ENCODE measurements around the gene ZNF32. TPM values are rescaled to one million over a fixed set of nuclear protein-coding genes. Genes with fewer than 3 reads are reported as not detected.

Gene ZNF32
- total RNA-seq, 1 experiment from 2014 or later: 9.8 TPM

- H4K20me1 ChIP-seq (ENCODE audit: insufficient read depth): no peaks in the 10 kb centered on the region
- H3K36me3 ChIP-seq (ENCODE audit: low read depth): no peaks in the 10 kb centered on the region
- TF ChIP-seq EZH2 (IDR thresholded peaks at IDR 0.05; ENCODE audit: low read depth): no peak
- no peak for TF ChIP-seq CTCF (conservative IDR thresholded peaks at IDR 0.05)
- peaks cover 57% of the 10 kb centered on the region for H3K27me3 ChIP-seq (ENCODE audit: insufficient read depth, low read depth)
- no peaks in the 10 kb centered on the region for H3K9me2 ChIP-seq (ENCODE audit: insufficient read depth)
- no peak overlapping the region for H3K4me3 ChIP-seq
- H3K4me2 ChIP-seq: no peak overlapping the region
- no peaks in the 10 kb centered on the region for H3F3A ChIP-seq (ENCODE audit: insufficient read depth, low read depth)
- no peak overlapping the region for H3K27ac ChIP-seq
- H3K9me3 ChIP-seq (ENCODE audit: insufficient read depth, low read depth): no peaks in the 10 kb centered on the region
- no TSS peak for BruUV-seq (replicated peaks)
- no peak overlapping the region for H2AFZ ChIP-seq
- intact Hi-C loops (cut with micrococcal nuclease; ENCODE audit: unreplicated experiment): no loop called here
- H3K4me1 ChIP-seq (replicated peaks; ENCODE audit: insufficient read depth): no peaks in the 10 kb centered on the region
- H3K79me2 ChIP-seq (ENCODE audit: low read depth): no peaks in the 10 kb centered on the region
- POLR2A ChIA-PET (ENCODE audit: unreplicated experiment): no interaction called here
- CTCF ChIA-PET: no interaction called here
- no peak for DNase-seq
These were observed 28.2 kb upstream of the ZNF32 start for GRCh38 chr10:43676901-43677300.

- TF ChIP-seq EZH2 (IDR thresholded peaks at IDR 0.05; ENCODE audit: low read depth): no peak
- TF ChIP-seq CTCF (conservative IDR thresholded peaks at IDR 0.05): no peak
- no peak for DNase-seq
- no peaks in the 10 kb centered on the region for H3K9me2 ChIP-seq (ENCODE audit: insufficient read depth)
- intact Hi-C loops (cut with micrococcal nuclease; ENCODE audit: unreplicated experiment): no loop called here
- H3K79me2 ChIP-seq (ENCODE audit: low read depth): no peaks in the 10 kb centered on the region
- no peaks in the 10 kb centered on the region for H3K36me3 ChIP-seq (ENCODE audit: low read depth)
- CTCF ChIA-PET: no interaction called here
- no peak overlapping the region for H2AFZ ChIP-seq
- no peak overlapping the region for H3K27ac ChIP-seq
- H3K27me3 ChIP-seq (ENCODE audit: insufficient read depth, low read depth): peaks cover 58% of the 10 kb centered on the region
- no peaks in the 10 kb centered on the region for H3K9me3 ChIP-seq (ENCODE audit: insufficient read depth, low read depth)
- no peak overlapping the region for H3K4me3 ChIP-seq
- no TSS peak for BruUV-seq (replicated peaks)
- H4K20me1 ChIP-seq (ENCODE audit: insufficient read depth): no peaks in the 10 kb centered on the region
- no peaks in the 10 kb centered on the region for H3K4me1 ChIP-seq (replicated peaks; ENCODE audit: insufficient read depth)
- no peaks in the 10 kb centered on the region for H3F3A ChIP-seq (ENCODE audit: insufficient read depth, low read depth)
- H3K4me2 ChIP-seq: no peak overlapping the region
- POLR2A ChIA-PET (ENCODE audit: unreplicated experiment): interaction anchor here (0.5 kb wide), 1 partner anchor 1254 kb away, joined by 7 read pairs; no protein-coding TSS in a partner anchor
These were observed 27.6 kb upstream of the ZNF32 start for GRCh38 chr10:43676331-43676730.

- intact Hi-C loops (cut with micrococcal nuclease; ENCODE audit: unreplicated experiment): no loop called here
- H3K27me3 ChIP-seq (ENCODE audit: insufficient read depth, low read depth): peaks cover 75% of the 10 kb centered on the region
- no TSS peak for BruUV-seq (replicated peaks)
- H3K27ac ChIP-seq: no peak overlapping the region
- no peak overlapping the region for H3K4me2 ChIP-seq
- no peaks in the 10 kb centered on the region for H3K79me2 ChIP-seq (ENCODE audit: low read depth)
- DNase-seq: no peak
- H3K9me2 ChIP-seq (ENCODE audit: insufficient read depth): no peaks in the 10 kb centered on the region
- ChIA-PET POLR2A (ENCODE audit: unreplicated experiment) (no interaction called here), CTCF (no interaction called here)
- H2AFZ ChIP-seq: no peak overlapping the region
- H3K4me3 ChIP-seq: no peak overlapping the region
- H3K4me1 ChIP-seq (replicated peaks; ENCODE audit: insufficient read depth): no peaks in the 10 kb centered on the region
- no peaks in the 10 kb centered on the region for H3K9me3 ChIP-seq (ENCODE audit: insufficient read depth, low read depth)
- H4K20me1 ChIP-seq (ENCODE audit: insufficient read depth): no peaks in the 10 kb centered on the region
- H3K36me3 ChIP-seq (ENCODE audit: low read depth): no peaks in the 10 kb centered on the region
- H3F3A ChIP-seq (ENCODE audit: insufficient read depth, low read depth): no peaks in the 10 kb centered on the region
- TF ChIP-seq CTCF (conservative IDR thresholded peaks at IDR 0.05): no peak
- TF ChIP-seq EZH2 (IDR thresholded peaks at IDR 0.05; ENCODE audit: low read depth): no peak
These were observed 26.0 kb upstream of the ZNF32 start for GRCh38 chr10:43674553-43675210.

Data from PC-9 (cell line).